Ishikawa (cell line): ENCODE data around the gene TNRC6A.

Experiments
- CEBPB ChIP-seq: IDR thresholded peaks from 2 replicates; pipeline ENCODE4 v1.6.1; 2012
- EGR1 ChIP-seq: IDR thresholded peaks from 2 replicates; pipeline ENCODE4 v1.6.1; 2012
- EP300 ChIP-seq: IDR thresholded peaks from 2 replicates; pipeline ENCODE4 v1.6.1; 2012; ENCODE audit warnings: borderline replicate concordance
- REST ChIP-seq: IDR thresholded peaks from 2 replicates; pipeline ENCODE4 v1.6.1; 2012; ENCODE audit warnings: low read depth, mild to moderate bottlenecking
- TAF1 ChIP-seq: IDR thresholded peaks from 2 replicates; pipeline ENCODE4 v1.6.1; 2012; ENCODE audit warnings: low read depth, mild to moderate bottlenecking
- TEAD4 ChIP-seq: IDR thresholded peaks from 2 replicates; pipeline ENCODE4 v1.6.1; 2012

DNA sequence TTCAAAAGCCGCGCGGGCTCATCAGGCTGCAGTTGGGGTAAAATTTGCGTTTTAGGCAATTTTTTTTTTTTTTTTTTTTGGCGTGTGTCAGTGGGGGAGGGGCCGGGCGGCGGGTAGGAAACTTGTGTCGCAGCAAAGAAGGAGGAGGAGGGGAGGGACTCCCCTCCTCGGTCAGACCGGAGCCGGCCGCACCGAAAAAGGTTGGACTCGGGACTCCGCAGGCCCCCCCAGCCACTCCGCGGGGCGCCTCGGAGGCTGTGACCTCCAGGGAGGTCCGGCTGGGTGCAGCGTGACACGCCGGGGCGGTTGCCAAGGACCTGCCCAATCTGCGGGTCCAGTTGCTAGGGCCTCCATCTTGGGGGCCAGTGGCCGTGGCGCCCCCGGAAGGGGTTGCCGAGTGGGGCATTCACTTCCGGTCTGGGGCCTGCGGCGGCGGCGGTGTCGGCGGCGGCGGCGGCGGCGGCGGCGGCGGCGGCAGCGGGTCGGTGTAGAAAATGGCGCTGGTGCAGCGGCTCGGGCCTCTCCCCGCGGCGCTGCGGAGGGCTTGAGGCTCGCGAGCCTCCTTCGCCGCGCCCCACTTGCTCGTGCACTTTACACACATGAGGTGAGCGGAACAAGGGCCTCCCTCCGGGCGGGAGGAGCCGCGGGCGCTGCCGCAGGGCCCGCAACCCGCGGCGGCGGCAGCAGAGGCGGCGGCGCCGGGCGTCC, at the start of gene TNRC6A:
- TF ChIP-seq EGR1 (peak; percentile 38; the same call in 1 of the 2 replicates), REST (0 out of 2 replicates have a peak, but pooled peaks have one; percentile 21), EP300 (peak; percentile 67; the same call in 1 of the 2 replicates), CEBPB (no peak), TEAD4 (peak; percentile 11; the same call in 1 of the 2 replicates), TAF1 (peak; percentile 81)
